ENCODE measurements around the gene ZNF414.
"Not testable (repeated sequence)": the region's sequence is repeated elsewhere in the genome, so short reads cannot be mapped to it uniquely, and the experiment has no call there.

ZNF414 gene, protein sequence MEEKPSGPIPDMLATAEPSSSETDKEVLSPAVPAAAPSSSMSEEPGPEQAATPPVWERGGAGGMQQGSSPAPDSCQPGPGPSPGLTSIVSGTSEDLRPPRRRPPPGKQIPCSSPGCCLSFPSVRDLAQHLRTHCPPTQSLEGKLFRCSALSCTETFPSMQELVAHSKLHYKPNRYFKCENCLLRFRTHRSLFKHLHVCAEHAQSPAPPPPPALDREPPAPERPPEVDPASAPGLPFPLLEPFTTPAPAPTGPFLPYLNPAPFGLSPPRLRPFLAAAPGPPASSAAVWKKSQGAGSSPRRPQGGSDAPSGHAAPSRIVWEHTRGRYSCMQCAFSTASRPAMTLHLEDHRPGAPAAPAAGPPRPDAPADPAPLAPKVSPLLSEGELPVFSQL

DNA sequence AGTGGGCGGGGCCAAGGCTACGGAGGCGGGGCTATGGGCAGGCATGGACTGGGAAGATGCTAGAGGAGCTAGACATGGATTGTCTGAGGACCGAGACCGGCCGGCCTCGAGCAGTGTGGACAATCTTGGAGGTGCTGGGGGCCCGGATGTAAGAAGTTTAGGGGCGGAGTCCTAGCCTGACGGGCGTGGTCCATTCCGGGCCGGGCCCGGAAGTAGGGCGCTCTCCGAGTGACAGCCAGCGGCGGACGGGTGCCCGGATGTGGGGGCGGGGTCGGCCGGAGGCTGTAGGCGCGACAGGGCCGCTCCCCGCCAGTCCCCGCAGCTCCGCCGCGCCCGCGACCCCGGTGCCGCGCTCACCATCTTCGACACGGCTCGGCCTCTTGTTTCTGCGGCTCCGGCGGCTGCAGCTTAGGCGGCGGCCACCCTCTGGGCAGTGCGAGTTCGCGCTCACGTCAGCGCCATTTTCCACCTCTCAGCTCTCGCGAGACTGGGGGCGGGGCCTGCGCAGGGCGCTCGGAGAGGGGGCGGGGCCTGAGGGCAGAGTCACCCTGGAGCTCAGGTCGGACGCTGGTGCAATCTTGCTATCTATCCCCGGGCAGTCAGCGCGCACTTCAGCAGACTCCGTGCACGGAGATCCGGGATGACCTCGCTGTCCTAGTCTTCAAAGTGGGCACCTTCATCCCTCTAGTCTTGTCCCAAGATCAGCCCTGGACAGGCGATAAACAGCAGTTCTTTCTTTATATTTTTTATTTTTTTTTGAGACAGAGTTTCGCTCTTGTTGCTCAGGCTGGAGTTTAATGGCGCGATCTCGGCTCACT is at the start of gene ZNF414:
Gene ZNF414, minus strand, starts transcription at position 481 of the 818 bp plus-strand sequence. Its CDS starts 121 bp downstream, at position 360.
- peak; percentile 98 for DNase-seq (ENCODE audit: low read depth in 2 of 2)

DNA sequence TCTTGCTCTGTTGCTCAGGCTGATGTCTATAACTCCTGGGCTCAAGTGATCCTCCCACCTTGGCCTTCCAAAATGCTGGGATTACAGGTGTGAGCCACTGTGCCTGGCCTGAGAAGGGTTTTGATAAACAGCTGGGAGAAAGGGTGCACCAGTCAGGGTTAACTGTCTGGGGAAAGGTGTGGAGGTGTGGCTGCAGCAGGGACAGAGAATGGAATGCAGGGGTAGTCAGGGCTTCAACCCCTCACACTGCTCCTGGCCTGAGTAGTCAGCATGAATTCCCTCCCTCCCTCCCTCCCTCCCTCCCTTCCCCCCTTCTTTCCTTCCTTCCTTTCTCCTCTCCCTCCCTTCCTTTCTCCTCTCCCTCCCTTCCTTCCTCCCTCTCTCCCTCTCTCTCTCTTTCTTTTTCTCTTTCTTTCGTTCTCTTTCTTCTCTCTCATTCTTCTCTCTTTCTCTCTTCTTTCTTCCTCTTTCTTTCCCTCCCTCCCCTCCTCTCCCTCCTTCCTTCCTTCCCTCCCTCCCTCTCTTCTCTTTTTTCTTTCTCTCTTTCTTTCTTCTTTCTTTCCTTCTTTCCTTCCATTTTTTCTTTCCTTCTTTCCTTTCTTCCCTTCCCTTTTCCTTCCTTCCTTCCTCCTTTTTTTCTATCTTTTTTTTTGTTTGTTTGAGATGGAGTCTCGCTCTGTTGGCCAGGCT is 47.3 kb upstream of the ZNF414 start:
- no peak for DNase-seq (ENCODE audit: low read depth in 2 of 2)

DNA sequence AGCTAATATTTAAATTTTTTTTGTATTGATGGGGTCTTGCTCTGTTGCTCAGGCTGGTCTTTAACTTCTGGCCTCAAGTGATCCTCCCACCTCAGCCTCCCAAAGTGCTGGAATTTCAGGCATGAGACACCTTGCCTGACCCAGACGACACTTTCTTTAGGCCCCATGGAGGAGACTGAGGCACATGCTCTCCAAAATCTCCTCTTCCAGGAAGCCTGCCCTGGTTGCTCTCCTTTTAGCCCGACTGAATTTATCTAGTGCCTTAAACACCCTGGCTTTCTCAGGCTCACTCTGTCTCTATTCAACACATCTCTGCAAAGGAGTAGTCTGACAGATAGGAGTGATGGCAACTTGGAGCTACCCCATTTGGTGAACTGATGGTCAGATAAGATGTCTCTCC is 44.4 kb upstream of the ZNF414 start:
- DNase-seq (ENCODE audit: low read depth in 2 of 2), result no peak

DNA sequence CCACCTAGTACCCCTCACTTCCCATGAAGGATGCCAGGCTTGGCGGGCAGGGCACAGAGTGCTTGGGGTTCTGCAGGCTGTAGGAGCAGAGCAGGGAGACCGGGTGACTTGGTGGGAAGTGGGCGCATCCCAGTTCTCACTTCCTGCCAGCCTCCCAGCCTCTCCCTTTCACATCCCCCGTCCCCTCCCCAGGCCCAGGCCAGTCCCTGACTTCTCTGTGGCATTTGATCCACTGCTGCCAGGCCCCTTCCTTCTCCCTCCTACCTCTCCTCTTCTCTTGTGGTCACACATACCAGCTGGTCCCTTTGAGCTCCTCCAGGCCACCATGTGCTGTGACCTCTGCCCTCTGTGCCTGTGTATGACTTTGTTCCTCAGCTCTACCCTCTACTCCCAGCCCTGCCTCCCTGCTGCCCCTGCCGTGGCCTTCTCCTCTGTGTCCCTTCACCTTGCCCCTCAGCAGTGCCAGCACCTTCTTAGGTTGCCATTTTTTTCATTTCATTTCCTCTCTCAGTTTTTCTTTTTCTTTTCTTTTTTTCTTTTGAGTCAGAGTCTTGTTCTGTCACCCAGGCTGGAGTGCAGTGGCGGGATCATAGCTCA is 43.8 kb upstream of the ZNF414 start:
- no peak for DNase-seq (ENCODE audit: low read depth in 2 of 2)

DNA sequence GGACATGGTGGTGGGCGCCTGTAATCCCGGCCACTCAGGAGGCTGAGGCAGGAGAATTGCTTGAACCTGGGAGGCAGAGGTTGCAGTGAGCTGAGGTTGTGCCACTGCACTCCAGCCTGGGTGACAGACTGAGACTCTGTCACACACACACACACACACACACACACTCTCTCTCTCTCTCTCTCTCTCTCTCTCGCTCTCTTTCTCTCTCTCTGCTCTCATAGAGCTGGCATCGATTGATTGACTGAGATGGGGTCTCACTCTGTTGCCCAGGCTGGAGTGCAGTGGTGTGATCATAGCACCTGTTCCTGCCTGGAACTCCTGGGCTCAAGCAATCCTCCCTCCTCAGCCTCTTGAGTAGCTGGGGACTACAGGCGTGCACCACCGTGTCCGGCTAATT is 39.8 kb upstream of the ZNF414 start:
- not testable (repeated sequence) for DNase-seq (ENCODE audit: low read depth in 2 of 2)

DNA sequence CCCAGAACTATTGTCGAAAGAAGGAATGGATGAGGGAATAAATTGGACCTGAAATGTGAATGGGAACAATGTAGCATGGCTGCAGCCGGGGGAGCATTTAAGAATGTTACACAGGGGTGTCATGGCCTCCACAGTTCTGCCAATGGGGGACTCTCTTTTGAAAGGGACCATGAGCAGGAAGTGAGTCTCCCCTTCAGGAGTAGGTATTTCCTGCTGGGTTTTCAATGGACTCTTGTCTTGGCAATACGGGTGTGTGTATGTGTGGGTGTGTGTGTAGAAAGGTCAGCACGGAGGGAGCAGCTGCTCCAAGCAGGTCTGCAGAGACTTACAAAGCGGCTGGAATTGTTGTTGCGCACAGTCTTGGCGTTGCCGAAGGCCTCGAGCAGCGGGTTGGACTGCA is 38.8 kb upstream of the ZNF414 start:
- no peak for DNase-seq (ENCODE audit: low read depth in 2 of 2)

DNA sequence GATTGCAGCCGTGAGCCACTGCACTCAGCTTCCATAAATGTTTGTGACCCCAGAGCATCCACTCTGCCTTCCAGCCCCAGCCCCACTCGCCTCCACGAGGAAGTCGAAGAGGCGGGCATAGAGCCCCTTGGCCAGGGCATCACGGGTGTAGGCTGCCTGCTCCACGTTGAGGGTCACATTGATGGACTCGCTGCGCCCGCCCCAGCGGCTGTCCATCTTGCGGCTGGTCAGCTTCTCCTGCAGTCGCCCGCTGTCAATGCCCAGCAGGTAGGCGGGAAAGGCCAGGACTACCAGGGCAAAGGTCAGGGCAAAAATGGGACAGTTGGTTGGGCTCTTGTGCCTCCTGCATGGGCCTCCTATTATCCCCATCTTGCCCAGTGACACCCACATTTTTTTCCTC is 36.1 kb upstream of the ZNF414 start:
- no peak for DNase-seq (ENCODE audit: low read depth in 2 of 2)

DNA sequence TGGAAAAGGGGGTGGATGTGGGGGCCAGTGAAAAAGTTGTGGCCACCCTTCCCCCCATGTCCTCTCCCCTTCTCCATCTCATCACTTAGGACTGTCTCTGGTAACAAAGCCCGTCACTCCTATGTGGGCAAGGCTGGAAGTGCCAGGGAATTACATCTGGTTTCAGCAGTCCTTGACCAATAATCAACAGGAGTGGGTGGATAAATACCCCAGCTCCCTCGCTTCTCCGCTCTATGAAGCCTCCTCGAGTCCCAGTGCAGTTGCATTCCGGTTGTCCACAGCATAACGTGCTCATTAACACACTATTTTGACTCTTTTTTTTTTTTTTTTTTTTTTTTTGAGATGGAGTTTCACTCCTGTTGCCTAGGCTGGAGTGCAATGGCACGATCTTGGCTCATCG is 31.8 kb upstream of the ZNF414 start:
- no peak for DNase-seq (ENCODE audit: low read depth in 2 of 2)

DNA sequence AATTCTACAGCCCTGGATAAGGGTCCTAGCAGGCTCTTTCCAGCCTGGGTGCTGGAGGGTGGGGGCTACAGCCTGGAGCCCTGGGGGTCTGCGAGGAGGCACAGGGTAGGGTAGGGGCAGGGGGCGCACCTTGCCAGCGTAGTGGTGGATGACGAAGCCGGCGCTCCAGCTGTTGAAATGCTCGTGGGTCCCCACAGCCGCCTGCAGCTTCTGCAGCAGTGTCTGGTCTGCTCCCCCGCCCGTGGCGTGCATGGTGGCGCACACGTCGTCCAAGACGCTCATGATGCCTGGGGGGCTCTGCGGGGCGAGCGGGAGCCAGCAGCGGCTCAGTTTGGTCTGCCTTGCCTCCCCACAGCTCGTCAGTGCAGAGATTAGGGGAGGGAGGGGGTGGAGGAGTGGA is 30.2 kb upstream of the ZNF414 start:
- DNase-seq (ENCODE audit: low read depth in 2 of 2), result no peak

DNA sequence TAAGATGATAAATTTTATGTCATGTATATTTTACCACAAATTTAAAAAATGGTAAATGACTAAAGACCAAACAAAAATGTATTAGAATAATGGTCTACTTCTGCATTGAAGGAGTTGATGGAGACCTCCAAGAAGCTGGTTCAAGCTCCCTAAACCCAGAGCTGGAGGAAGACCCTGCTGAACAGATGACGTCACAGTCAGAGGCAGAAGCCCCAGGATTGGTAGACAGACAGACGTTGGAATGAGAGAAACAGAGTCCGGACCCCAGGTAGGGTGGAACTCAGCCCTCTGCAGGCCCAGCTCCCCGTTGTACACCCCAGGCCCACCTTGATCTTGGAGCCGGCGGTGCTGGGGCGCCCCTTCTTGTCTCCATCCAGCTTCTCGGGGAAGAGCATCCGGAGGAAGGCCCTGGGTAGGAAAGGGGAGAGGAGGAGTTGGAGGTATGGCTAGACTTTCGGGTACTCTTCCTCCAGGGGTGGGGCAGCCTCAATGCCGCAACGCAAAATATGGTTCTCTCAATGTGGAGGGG is 25.7 kb upstream of the ZNF414 start:
- no peak for DNase-seq (ENCODE audit: low read depth in 2 of 2)

DNA sequence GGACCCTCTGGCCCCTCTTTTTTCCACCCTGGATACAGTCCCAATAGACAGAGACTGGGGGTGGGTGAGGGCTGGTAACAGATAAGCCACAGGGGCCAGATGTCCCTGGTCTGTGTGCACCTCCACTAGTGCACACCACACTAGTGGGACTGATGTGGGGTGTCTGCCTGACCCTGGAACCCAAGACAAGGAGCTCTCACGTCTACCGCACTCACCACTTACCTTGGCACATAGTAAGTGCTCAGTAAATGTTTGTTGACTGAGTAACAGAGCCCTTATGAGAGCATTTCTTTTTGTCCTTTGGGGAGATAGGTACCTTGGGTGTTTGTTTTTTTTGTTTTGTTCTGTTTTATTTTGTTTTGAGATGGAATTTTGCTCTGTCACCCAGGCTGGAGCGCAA is 23.1 kb upstream of the ZNF414 start:
- no peak for DNase-seq (ENCODE audit: low read depth in 2 of 2)

DNA sequence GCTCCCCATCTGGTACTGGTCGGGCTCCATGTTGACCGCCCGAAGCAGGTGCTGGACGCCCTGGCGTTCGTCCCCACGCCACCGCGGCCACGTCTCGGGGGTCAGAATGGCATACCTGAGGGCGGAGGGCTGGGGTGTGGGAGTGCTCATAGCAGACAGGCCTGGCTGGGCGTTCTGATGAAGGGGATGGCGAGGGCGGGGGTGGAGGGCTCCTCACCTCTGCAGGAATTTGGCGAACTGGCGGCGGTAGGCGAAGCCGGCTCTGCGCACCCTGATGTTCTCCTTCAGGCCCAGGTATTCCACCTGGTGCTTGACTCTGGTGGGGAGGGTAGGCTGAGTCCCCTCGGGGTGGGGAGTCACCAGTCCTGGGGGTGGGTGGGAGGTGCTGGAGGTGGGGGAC is 22.3 kb upstream of the ZNF414 start:
- DNase-seq (ENCODE audit: low read depth in 2 of 2), result no peak

DNA sequence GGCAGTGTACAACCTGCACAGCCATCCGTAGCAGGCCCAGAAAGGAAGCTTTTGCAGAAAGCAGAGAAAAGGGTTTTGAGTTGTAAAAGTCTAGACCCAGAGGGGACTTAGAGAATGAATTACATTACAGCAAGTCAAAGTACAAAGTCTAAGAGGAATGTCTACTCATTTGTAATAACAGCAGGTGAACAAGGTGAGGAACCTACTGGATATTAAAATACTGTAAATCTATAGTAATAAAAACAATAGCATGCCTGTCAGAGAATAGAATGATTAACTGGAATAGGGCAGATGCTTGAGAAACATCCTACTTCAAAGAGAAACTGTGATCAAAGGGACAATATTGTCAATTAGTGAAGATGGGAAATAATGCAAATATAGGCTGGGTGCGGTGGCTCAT is 18.3 kb upstream of the ZNF414 start:
- DNase-seq (ENCODE audit: low read depth in 2 of 2), result no peak

DNA sequence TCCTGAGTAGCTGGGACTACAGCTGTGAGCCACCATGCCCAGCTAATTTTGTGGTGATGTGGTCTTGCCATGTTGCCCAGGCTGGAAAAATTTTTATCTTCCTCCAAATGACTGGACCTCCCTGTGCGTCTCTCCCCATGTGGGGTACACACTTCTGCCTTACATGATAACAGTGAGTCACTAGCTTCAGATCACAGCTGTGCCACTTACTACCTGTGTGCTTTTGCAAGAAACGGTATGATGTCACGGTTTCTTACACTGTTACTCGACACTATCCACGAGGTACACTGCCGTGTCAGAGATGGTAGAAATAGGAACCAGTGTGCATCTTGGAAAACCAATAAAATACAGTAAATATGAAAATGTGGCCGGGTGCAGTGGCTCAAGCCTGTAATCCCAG is 17.5 kb upstream of the ZNF414 start:
- no peak for DNase-seq (ENCODE audit: low read depth in 2 of 2)

DNA sequence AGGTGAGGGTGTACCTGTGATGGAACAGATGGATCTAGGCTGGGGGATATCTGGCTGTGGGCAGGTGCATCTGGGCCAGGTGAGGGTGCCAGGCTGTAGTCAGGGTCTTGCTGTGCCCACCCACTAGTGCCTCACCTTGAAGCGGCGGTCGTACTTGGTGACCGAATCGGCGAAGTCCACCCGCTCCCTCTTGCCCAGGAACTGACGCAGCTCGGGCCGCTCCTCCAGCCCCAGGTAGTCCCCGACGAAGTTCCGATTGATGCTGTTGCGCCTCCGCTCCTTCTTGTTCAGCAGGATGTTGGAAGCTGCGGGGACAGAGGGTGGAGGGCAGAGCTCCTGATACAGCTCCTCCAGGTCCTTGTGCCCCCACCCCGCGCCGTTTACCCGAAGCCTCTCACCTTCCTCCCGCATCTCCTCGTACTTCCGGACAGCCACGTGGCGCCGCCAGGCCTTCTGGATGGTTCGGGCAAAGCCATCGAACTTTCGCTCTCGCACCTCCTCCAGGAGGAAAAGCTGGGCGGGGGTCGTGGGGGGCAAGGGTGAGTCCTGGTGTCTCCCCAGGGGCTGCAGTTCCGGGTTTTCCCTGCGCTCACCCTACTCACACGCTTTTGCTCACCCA is 16.2 kb upstream of the ZNF414 start:
- DNase-seq (ENCODE audit: low read depth in 2 of 2), result no peak

DNA sequence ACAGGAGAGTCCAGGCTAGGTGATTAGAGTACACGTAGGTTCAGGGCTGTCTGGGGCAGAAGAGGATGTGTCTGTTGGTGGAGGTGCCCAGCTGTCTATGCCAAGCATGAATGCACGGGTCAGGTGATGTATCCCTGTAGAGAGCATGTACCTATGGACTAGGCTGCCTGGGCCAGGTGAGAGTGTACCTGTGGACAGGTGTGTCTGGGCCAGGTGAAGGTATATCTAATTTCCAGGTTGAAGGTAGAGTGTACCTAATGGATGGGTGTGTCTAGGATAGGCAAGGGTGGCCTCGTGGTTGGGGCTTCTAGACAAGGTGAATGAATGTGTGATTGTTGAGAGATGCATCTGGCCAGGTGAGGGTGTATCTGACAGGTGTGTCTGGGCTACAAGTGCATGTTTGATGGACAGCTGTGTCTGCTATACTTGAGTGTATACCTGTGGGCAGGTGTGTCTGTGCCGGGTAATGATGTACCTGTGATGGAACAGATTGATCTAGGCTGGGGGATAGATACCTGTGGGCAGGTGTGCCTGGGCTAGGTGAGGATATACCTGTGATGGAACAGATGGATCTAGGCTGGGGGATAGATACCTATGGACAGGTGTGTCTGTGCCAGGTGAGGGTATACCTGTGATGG is 15.5 kb upstream of the ZNF414 start:
- DNase-seq (ENCODE audit: low read depth in 2 of 2), result no peak

DNA sequence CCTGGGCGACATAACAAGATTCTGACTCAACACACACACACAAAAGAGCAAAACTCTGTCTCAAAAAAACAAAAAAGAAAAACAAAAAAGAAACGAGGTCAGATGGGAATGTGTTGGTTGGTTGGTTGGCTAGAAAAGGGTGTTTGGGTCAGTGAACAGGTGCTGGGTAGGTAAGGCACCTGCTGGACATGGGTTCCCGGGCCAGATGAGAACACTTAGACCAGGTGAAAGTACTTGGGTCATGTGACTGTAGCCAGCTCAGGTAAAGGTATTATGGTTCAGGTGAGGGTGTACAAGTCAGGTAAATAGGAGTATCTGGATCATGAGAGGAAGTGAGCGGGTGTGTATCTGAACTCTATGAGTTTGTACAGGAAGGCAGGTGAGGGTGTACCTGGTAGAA is 14.5 kb upstream of the ZNF414 start:
- no peak for DNase-seq (ENCODE audit: low read depth in 2 of 2)

DNA sequence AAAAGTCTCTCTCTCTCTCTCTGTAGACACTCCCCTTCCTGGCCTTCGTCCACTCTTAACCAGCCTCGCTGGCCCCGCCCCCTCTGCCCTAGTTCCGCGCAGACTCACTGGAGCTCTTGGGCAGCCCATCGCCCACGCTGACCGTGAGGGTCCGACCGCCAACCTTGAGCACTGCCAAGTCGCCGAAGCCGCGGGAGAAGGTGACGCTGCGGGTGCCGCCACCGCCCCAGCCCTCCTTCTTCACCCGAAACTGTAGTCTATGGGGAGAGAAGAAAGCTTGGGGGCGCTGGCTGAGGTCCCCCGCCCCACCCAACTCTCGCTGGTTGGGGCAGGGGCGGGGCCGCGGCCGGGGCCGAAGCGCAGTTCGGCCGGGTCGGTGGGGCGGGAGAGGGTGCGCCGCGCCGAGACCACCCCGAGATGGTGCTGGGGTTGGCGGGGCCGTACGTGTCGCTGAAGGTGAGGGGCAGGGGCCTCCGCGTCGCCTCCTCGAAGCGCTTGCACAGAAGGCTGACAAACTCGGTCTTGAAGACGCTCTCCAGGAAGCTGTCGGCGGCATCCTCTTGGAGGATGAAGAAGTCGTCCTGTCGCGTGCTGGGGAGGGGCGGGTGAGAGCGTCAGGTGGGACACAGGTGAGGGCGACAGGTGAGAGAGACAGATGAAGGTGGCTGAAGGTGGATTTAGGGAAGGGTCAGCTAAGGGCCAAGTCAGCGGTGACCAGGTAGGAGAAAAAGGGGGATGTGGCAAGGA is 12.6 kb upstream of the ZNF414 start:
- no peak for DNase-seq (ENCODE audit: low read depth in 2 of 2)

DNA sequence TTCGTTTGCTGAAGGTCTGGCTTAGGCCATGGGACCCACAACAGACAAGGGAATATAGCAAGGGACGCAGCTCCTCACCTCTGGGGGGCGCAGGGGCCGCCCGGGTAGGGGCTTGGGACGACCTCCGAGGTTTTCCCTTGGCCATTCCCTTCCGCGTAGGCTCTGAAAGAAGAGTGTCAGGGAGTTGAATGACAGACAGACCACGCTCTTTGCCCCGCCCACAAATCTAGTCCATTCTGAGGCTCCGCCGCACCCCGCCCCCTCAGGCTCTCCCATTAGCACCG is 11.4 kb upstream of the ZNF414 start:
- DNase-seq (ENCODE audit: low read depth in 2 of 2), result no peak

DNA sequence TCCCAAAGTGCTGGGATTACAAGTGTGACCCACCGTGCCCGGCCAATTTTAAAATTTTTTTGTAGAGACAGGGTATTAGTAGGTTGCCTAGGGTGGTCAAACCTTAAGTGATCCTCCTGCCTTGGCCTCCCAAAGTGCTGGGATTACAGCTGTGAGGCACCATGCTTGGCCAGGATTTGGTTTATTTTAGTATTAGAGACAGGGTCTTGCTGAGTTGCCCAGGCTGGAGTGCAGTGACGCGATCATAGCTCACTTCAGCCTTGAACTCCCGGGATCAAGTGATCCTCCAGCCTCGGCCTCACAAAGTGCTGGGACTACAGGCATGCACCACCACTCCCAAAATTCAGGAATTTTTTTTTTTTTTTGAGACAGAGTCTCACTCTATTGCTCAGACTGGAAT is 5.4 kb upstream of the ZNF414 start:
- no peak for DNase-seq (ENCODE audit: low read depth in 2 of 2)

DNA sequence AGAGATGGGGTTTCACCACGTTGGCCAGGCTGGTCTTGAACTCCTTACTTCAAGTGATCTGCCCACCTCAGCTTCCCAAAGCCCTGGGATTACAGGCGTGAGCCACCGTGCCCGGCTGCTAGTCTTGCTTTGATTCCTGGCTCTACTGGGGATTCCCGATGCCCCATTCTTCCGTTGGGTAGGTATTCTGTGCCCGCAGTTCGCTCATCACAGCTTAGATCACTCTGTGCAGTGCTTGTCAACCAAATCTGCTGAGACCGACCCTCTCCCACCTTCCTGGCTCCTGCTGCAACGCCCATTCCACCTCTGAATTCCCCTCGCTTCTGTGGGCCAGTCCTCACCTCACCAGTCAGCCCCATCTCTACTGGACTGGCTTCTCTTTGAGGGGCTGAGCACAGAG is 4.6 kb upstream of the ZNF414 start:
- DNase-seq (ENCODE audit: low read depth in 2 of 2), result no peak

Measured in stimulated activated CD4-positive, alpha-beta T cell treated with anti-CD3 and anti-CD28 coated beads, Interleukin-4, amount 100 ng/mL, for 48 hours (primary cell).